ENCODE data around the gene SUPT6H. TPM values are rescaled to one million over a fixed set of nuclear protein-coding genes. Genes with fewer than 3 reads are reported as not detected.
A peak's percentile ranks its signal among the peaks of the same experiment; 100 is the strongest.

Gene SUPT6H
- total and polyA plus RNA-seq, 9 of the 15 experiments (the other 6 are each of a cell fraction or from before 2014, with no cell fraction given), result 1.7 to 77.7 (median 49.2) TPM

GRCh38 chr17:28750178-28751047 lies 88.4 kb downstream of the SUPT6H start (continued):
- TF ChIP-seq AFF4 (CRISPR knock-in tag; IDR thresholded peaks at IDR 0.05) (peak; percentile 84), CGGBP1 (CRISPR knock-in tag; IDR thresholded peaks at IDR 0.05) (no peak), ZNF639 (CRISPR knock-in tag; conservative IDR thresholded peaks at IDR 0.05 in 1 of 2, IDR thresholded peaks at IDR 0.05 in 1 of 2) (no peak), POU5F1 (IDR thresholded peaks at IDR 0.05; ENCODE audit: borderline replicate concordance, low read depth, low read length, partially characterized antibody) (peak; percentile 23), IRF9 (tag; IDR thresholded peaks at IDR 0.05) (no peak), SMC3 (conservative IDR thresholded peaks at IDR 0.05; ENCODE audit: insufficient read depth, low read depth, low read length) (peak; percentile 99), RUNX1 (IDR thresholded peaks at IDR 0.05; ENCODE audit: low read depth) (no peak), ZNF445 (CRISPR knock-in tag; IDR thresholded peaks at IDR 0.05; ENCODE audit: low read depth) (0 out of 2 replicates have a peak, but pooled peaks have one; percentile 6), PHF21A (IDR thresholded peaks at IDR 0.05; ENCODE audit: borderline replicate concordance, low read depth) (peak; percentile 61; the same call in 1 of the 2 replicates), HINFP (tag; conservative IDR thresholded peaks at IDR 0.05; ENCODE audit: low read depth) (no peak), ZNF609 (CRISPR knock-in tag; IDR thresholded peaks at IDR 0.05; ENCODE audit: borderline replicate concordance) (no peak)

All from K562 (cell line).